Activated naive CD8-positive, alpha-beta T cell treated with anti-CD3 and anti-CD28 coated beads, Interleukin-2, amount 50 U/mL, for 24 hours (primary cell): Measurements from ENCODE around the gene PHACTR1.

Experiments used
- ATAC-seq: fragments of 150-1000 bp; cut with Tn5 transposase; one replicate; pipeline ENCODE4 v1.10.0; 2021
- DNase-seq: peaks from one replicate; pipeline ENCODE4 v3.0.0; 2021
- H3K27ac Mint-ChIP-seq: one replicate; pipeline ENCODE4 v1.8.0; 2021; ENCODE audit warnings: mild to moderate bottlenecking, mixed read lengths
- H3K27me3 Mint-ChIP-seq: one replicate; pipeline ENCODE4 v1.8.0; 2021; ENCODE audit warnings: mixed read lengths
- H3K36me3 Mint-ChIP-seq: one replicate; pipeline ENCODE4 v1.8.0; 2021; ENCODE audit warnings: low read depth, mixed read lengths
- H3K4me1 Mint-ChIP-seq: one replicate; pipeline ENCODE4 v1.8.0; 2021; ENCODE audit warnings: mixed read lengths
- H3K4me3 Mint-ChIP-seq: one replicate; pipeline ENCODE4 v1.8.0; 2021; ENCODE audit warnings: mild to moderate bottlenecking, moderate library complexity, mixed read lengths
- H3K9me3 Mint-ChIP-seq: one replicate; pipeline ENCODE4 v1.8.0; 2021; ENCODE audit warnings: mixed read lengths

Gene PHACTR1

GRCh38 chr6:13289789-13290318 is 573.3 kb downstream of the PHACTR1 start:
- Mint-ChIP-seq H3K36me3 (peaks cover 53% of the 10 kb centered on the region), H3K27me3 (no peaks in the 10 kb centered on the region), H3K4me3 (no peak overlapping the region), H3K27ac (no peak overlapping the region), H3K4me1 (peaks cover 6% of the 10 kb centered on the region), H3K9me3 (peaks cover 20% of the 10 kb centered on the region)
- ATAC-seq = no peak
- no peak for DNase-seq

GRCh38 chr6:13290335-13290734 is 573.8 kb downstream of the PHACTR1 start:
- Mint-ChIP-seq H3K36me3 (peaks cover 58% of the 10 kb centered on the region), H3K27me3 (no peaks in the 10 kb centered on the region), H3K4me3 (no peak overlapping the region), H3K9me3 (peaks cover 19% of the 10 kb centered on the region), H3K4me1 (peaks cover 6% of the 10 kb centered on the region), H3K27ac (no peak overlapping the region)
- ATAC-seq (no peak), DNase-seq (no peak)

- Mint-ChIP-seq H3K27me3 (no peaks in the 10 kb centered on the region), H3K27ac (no peak overlapping the region), H3K36me3 (peaks cover 44% of the 10 kb centered on the region), H3K9me3 (peaks cover 6% of the 10 kb centered on the region), H3K4me3 (no peak overlapping the region), H3K4me1 (peaks cover 3% of the 10 kb centered on the region)
- ATAC-seq = no peak
- DNase-seq = no peak
Observed at GRCh38 chr6:13292774-13293173, 576.2 kb downstream of the PHACTR1 start.

- ATAC-seq (no peak), DNase-seq (no peak)
- H3K27ac Mint-ChIP-seq = no peak overlapping the region
- H3K4me3 Mint-ChIP-seq = no peak overlapping the region
- H3K4me1 Mint-ChIP-seq = peaks cover 3% of the 10 kb centered on the region
- peaks cover 6% of the 10 kb centered on the region for H3K9me3 Mint-ChIP-seq
- no peaks in the 10 kb centered on the region for H3K27me3 Mint-ChIP-seq
- peaks cover 38% of the 10 kb centered on the region for H3K36me3 Mint-ChIP-seq
Observed at GRCh38 chr6:13294499-13295069, 578.0 kb downstream of the PHACTR1 start.

GRCh38 chr6:13295576-13295975 is 579.0 kb downstream of the PHACTR1 start:
- Mint-ChIP-seq H3K27ac (no peak overlapping the region), H3K4me1 (peaks cover 3% of the 10 kb centered on the region), H3K36me3 (peaks cover 32% of the 10 kb centered on the region), H3K9me3 (no peaks in the 10 kb centered on the region), H3K4me3 (no peak overlapping the region), H3K27me3 (no peaks in the 10 kb centered on the region)
- no peak for DNase-seq
- ATAC-seq = no peak

GRCh38 chr6:13296536-13296997 is 580.0 kb downstream of the PHACTR1 start:
- Mint-ChIP-seq H3K9me3 (no peaks in the 10 kb centered on the region), H3K27ac (no peak overlapping the region), H3K36me3 (peaks cover 35% of the 10 kb centered on the region), H3K27me3 (no peaks in the 10 kb centered on the region), H3K4me3 (no peak overlapping the region), H3K4me1 (peaks cover 3% of the 10 kb centered on the region)
- DNase-seq = no peak
- ATAC-seq = no peak

- peaks cover 38% of the 10 kb centered on the region for H3K36me3 Mint-ChIP-seq
- H3K4me3 Mint-ChIP-seq = no peak overlapping the region
- no peak overlapping the region for H3K27ac Mint-ChIP-seq
- H3K27me3 Mint-ChIP-seq = no peaks in the 10 kb centered on the region
- no peak for DNase-seq
- H3K9me3 Mint-ChIP-seq = no peaks in the 10 kb centered on the region
- ATAC-seq = no peak
- H3K4me1 Mint-ChIP-seq = peaks cover 7% of the 10 kb centered on the region
Observed at GRCh38 chr6:13297391-13297790, 580.8 kb downstream of the PHACTR1 start.

- no peak for ATAC-seq
- no peak overlapping the region for H3K27ac Mint-ChIP-seq
- no peak for DNase-seq
- H3K4me3 Mint-ChIP-seq = no peak overlapping the region
- no peaks in the 10 kb centered on the region for H3K9me3 Mint-ChIP-seq
- peaks cover 41% of the 10 kb centered on the region for H3K36me3 Mint-ChIP-seq
- no peaks in the 10 kb centered on the region for H3K27me3 Mint-ChIP-seq
- H3K4me1 Mint-ChIP-seq = peaks cover 17% of the 10 kb centered on the region
Observed at GRCh38 chr6:13298446-13298845, 581.9 kb downstream of the PHACTR1 start.

GRCh38 chr6:13299403-13299821 is 582.8 kb downstream of the PHACTR1 start:
- Mint-ChIP-seq H3K36me3 (peaks cover 41% of the 10 kb centered on the region), H3K9me3 (no peaks in the 10 kb centered on the region), H3K4me3 (no peak overlapping the region), H3K27ac (no peak overlapping the region), H3K4me1 (peaks cover 27% of the 10 kb centered on the region), H3K27me3 (no peaks in the 10 kb centered on the region)
- ATAC-seq (no peak), DNase-seq (no peak)

GRCh38 chr6:13299918-13300317 is 583.4 kb downstream of the PHACTR1 start:
- no peaks in the 10 kb centered on the region for H3K9me3 Mint-ChIP-seq
- H3K27ac Mint-ChIP-seq = no peak overlapping the region
- ATAC-seq (no peak), DNase-seq (no peak)
- H3K4me1 Mint-ChIP-seq = peaks cover 32% of the 10 kb centered on the region
- H3K27me3 Mint-ChIP-seq = no peaks in the 10 kb centered on the region
- no peak overlapping the region for H3K4me3 Mint-ChIP-seq
- H3K36me3 Mint-ChIP-seq = peaks cover 37% of the 10 kb centered on the region

- Mint-ChIP-seq H3K4me3 (no peak overlapping the region), H3K27me3 (no peaks in the 10 kb centered on the region), H3K9me3 (no peaks in the 10 kb centered on the region), H3K27ac (no peak overlapping the region), H3K4me1 (peaks cover 34% of the 10 kb centered on the region), H3K36me3 (peaks cover 34% of the 10 kb centered on the region)
- ATAC-seq (no peak), DNase-seq (no peak)
Observed at GRCh38 chr6:13300643-13301590, 584.4 kb downstream of the PHACTR1 start.

- no peak for DNase-seq
- Mint-ChIP-seq H3K27me3 (no peaks in the 10 kb centered on the region), H3K4me1 (peaks cover 35% of the 10 kb centered on the region), H3K4me3 (peak overlapping the region; percentile 41), H3K27ac (peak overlapping the region; percentile 84), H3K36me3 (peaks cover 45% of the 10 kb centered on the region), H3K9me3 (no peaks in the 10 kb centered on the region)
- ATAC-seq = no peak
Observed at GRCh38 chr6:13302291-13302690, 585.7 kb downstream of the PHACTR1 start.

GRCh38 chr6:13302751-13303667 is 586.4 kb downstream of the PHACTR1 start:
- H3K27ac Mint-ChIP-seq = peak overlapping the region; percentile 84
- H3K4me1 Mint-ChIP-seq = peaks cover 37% of the 10 kb centered on the region

GRCh38 chr6:13303668-13304017 is 587.1 kb downstream of the PHACTR1 start:
- DNase-seq (peak; percentile 38), ATAC-seq (no peak)
- H3K4me1 Mint-ChIP-seq = peaks cover 37% of the 10 kb centered on the region
- peak overlapping the region; percentile 84 for H3K27ac Mint-ChIP-seq
- H3K36me3 Mint-ChIP-seq = peaks cover 40% of the 10 kb centered on the region
- H3K27me3 Mint-ChIP-seq = no peaks in the 10 kb centered on the region
- H3K4me3 Mint-ChIP-seq = no peak overlapping the region
- H3K9me3 Mint-ChIP-seq = no peaks in the 10 kb centered on the region

More at GRCh38 chr6:13302751-13303667, 586.4 kb downstream of the PHACTR1 start:
- Mint-ChIP-seq H3K9me3 (no peaks in the 10 kb centered on the region), H3K36me3 (peaks cover 43% of the 10 kb centered on the region), H3K4me3 (peak overlapping the region; percentile 41), H3K27me3 (no peaks in the 10 kb centered on the region)
- peak; percentile 96 for ATAC-seq
- DNase-seq = peak; percentile 57
